Activated CD4-positive, alpha-beta T cell treated with anti-CD3 and anti-CD28 coated beads, Interleukin-2, amount 10 ng/mL, durations not matched to agents 7 days and 5 days (primary cell): Measurements from ENCODE around the gene CHD9. TPM values are rescaled to one million over a fixed set of nuclear protein-coding genes. Genes with fewer than 3 reads are reported as not detected.

Experiments
- CTCF ChIA-PET: fragments of 350-600 bp; sonication (Branson Sonifier 250); formaldehyde crosslinking; loops from one replicate; lab custom pipeline; 2021; ENCODE audit warnings: antibody characterized with exemption; lab: Charles Lee
- POLR2A ChIA-PET: fragments of 350-600 bp; sonication (Branson Sonifier 250); formaldehyde crosslinking; loops from one replicate; lab custom pipeline; 2021; ENCODE audit warnings: antibody characterized with exemption; lab: Charles Lee
- DNase-seq: peaks from one replicate; pipeline ENCODE4 v3.0.0-alpha.2; 2020
- H3K27ac Mint-ChIP-seq: one replicate; pipeline ENCODE4 v1.8.0; 2021; ENCODE audit warnings: mild to moderate bottlenecking, moderate library complexity, mixed read lengths
- H3K27me3 Mint-ChIP-seq: one replicate; pipeline ENCODE4 v1.8.0; 2021; ENCODE audit warnings: mixed read lengths
- H3K36me3 Mint-ChIP-seq: one replicate; pipeline ENCODE4 v1.8.0; 2021; ENCODE audit warnings: low read depth, mixed read lengths
- H3K4me1 Mint-ChIP-seq: one replicate; pipeline ENCODE4 v1.8.0; 2021; ENCODE audit warnings: mixed read lengths
- H3K4me3 Mint-ChIP-seq: one replicate; pipeline ENCODE4 v1.8.0; 2021; ENCODE audit warnings: mild to moderate bottlenecking, moderate library complexity, mixed read lengths
- H3K9me3 Mint-ChIP-seq: one replicate; pipeline ENCODE4 v1.8.0; 2021; ENCODE audit warnings: mixed read lengths
- total RNA-seq, 2 experiments: library from RNA; stranded (reverse); gene quantifications; one replicate each; pipeline ENCODE4 v1.2.3, GENCODE V29; 2021

Gene CHD9
- total RNA-seq, 2 experiments from 2014 or later: 20.5 to 23.9 TPM

DNA sequence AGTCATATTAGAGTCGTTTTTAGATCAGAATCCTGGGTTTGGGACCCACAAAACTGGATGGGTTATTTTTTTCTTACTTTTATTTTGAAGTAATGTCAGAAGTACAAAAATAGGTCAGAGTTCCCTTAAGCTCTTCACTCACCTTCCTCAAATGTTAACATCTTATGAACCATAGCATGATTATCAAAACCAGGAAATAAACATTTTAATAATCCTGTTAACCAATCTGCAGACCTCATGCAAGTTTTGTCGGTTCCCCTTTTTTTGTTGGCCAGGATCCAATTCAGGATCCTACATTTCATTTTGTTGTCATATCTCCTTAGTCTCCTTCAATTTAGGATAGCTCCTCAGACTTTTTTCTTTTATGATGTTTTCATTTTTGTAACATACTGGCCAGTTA is 162.0 kb downstream of the CHD9 start:
- Mint-ChIP-seq H3K9me3 (no peaks in the 10 kb centered on the region), H3K36me3 (no peaks in the 10 kb centered on the region), H3K27ac (no peak overlapping the region), H3K4me1 (peaks cover 7% of the 10 kb centered on the region), H3K4me3 (no peak overlapping the region), H3K27me3 (no peaks in the 10 kb centered on the region)
- DNase-seq: no peak
- POLR2A ChIA-PET: interaction anchor here (0.5 kb wide), 1 partner anchor 94 kb away, joined by 4 read pairs; no protein-coding TSS in a partner anchor
- CTCF ChIA-PET: no interaction called here

GRCh38 chr16:53219371-53219770 is 164.6 kb downstream of the CHD9 start:
- Mint-ChIP-seq H3K27ac (no peak overlapping the region), H3K9me3 (no peaks in the 10 kb centered on the region), H3K36me3 (no peaks in the 10 kb centered on the region), H3K4me1 (peaks cover 1% of the 10 kb centered on the region), H3K4me3 (no peak overlapping the region), H3K27me3 (no peaks in the 10 kb centered on the region)
- ChIA-PET POLR2A (no interaction called here), CTCF (interaction anchor here (1.1 kb wide), 1 partner anchor 140 kb away, joined by 3 read pairs; no protein-coding TSS in a partner anchor)
- no peak for DNase-seq

- H3K27me3 Mint-ChIP-seq: no peaks in the 10 kb centered on the region
- no peak for DNase-seq
- no peak overlapping the region for H3K4me3 Mint-ChIP-seq
- no peak overlapping the region for H3K27ac Mint-ChIP-seq
- ChIA-PET POLR2A (no interaction called here), CTCF (interaction anchor here (1.1 kb wide), 1 partner anchor 139 kb away, joined by 3 read pairs; no protein-coding TSS in a partner anchor)
- no peaks in the 10 kb centered on the region for H3K36me3 Mint-ChIP-seq
- H3K4me1 Mint-ChIP-seq: peaks cover 1% of the 10 kb centered on the region
- H3K9me3 Mint-ChIP-seq: no peaks in the 10 kb centered on the region
Measured at GRCh38 chr16:53219795-53220454, 165.1 kb downstream of the CHD9 start.

DNA sequence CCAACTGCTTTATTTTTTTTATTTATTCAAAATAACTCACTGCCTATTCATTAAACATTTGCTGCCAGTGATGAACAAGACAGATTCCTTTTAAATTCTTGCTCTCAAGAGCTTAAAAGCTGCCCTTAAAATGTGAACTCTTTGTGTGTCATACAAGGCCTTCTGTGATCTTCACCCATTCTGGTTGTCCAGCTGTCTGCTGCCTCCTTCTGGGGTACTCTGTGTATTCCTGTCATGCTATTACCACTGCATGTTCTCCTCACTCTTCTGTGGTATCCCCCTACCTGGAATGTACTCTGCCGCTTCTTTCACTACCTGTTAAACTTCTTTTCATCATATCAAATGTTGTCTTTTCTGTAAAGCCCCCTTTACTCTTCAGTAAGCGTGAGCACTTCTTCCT is 165.8 kb downstream of the CHD9 start:
- peaks cover 1% of the 10 kb centered on the region for H3K4me1 Mint-ChIP-seq
- no peaks in the 10 kb centered on the region for H3K9me3 Mint-ChIP-seq
- no peaks in the 10 kb centered on the region for H3K36me3 Mint-ChIP-seq
- POLR2A ChIA-PET: no interaction called here
- no peak overlapping the region for H3K4me3 Mint-ChIP-seq
- H3K27ac Mint-ChIP-seq: no peak overlapping the region
- H3K27me3 Mint-ChIP-seq: no peaks in the 10 kb centered on the region
- no peak for DNase-seq
- CTCF ChIA-PET: interaction anchor here (0.5 to 1.1 kb wide), 3 partner anchors 53 to 207 kb away, joined by 3 read pairs; no protein-coding TSS in a partner anchor

- Mint-ChIP-seq H3K4me1 (no peaks in the 10 kb centered on the region), H3K27me3 (no peaks in the 10 kb centered on the region), H3K9me3 (no peaks in the 10 kb centered on the region), H3K4me3 (no peak overlapping the region), H3K36me3 (peaks cover 7% of the 10 kb centered on the region), H3K27ac (no peak overlapping the region)
- ChIA-PET CTCF (no interaction called here), POLR2A (no interaction called here)
- no peak for DNase-seq
Measured at GRCh38 chr16:53224951-53225533, 170.3 kb downstream of the CHD9 start.

DNA sequence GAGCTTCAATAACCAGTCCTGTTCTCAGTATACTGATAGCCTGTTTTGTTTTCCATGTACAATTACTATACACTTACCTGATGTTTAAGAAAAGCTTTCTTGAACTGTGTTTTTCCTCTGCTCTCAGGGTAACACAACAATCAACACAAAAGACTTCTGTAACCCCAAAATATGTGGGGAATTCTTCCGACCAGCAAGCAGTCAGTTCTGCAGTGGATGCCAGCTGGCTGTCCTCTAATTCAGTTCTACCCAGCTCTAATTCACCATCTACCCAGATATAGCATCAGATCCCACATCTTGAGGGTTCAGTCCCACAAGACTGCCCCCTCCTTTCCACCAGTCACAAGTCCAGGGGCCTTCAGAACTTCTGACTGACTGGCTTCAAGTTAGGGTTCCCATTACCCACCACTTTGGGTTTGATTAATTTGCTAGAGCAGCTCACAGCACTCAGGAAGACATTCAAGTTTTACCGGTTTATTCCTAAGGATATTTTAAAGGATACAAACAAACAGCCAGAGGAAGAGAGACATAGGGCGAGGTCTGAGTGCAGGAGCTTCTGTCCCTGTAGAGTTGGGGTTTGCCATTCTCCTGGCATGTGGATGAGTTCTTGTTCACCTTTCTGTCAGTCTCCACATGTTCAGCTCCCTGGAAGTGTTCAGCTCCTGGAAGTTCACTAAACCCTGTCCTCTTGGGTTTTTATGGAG is 178.2 kb downstream of the CHD9 start:
- H3K4me3 Mint-ChIP-seq: no peak overlapping the region
- H3K4me1 Mint-ChIP-seq: no peaks in the 10 kb centered on the region
- DNase-seq: no peak
- no peaks in the 10 kb centered on the region for H3K9me3 Mint-ChIP-seq
- H3K27me3 Mint-ChIP-seq: no peaks in the 10 kb centered on the region
- H3K36me3 Mint-ChIP-seq: peaks cover 28% of the 10 kb centered on the region
- ChIA-PET CTCF (interaction anchor here (0.6 kb wide), 1 partner anchor 1052 kb away, joined by 3 read pairs; no protein-coding TSS in a partner anchor), POLR2A (interaction anchor here (0.6 kb wide), 1 partner anchor 192 kb away, joined by 3 read pairs; no protein-coding TSS in a partner anchor)
- no peak overlapping the region for H3K27ac Mint-ChIP-seq

DNA sequence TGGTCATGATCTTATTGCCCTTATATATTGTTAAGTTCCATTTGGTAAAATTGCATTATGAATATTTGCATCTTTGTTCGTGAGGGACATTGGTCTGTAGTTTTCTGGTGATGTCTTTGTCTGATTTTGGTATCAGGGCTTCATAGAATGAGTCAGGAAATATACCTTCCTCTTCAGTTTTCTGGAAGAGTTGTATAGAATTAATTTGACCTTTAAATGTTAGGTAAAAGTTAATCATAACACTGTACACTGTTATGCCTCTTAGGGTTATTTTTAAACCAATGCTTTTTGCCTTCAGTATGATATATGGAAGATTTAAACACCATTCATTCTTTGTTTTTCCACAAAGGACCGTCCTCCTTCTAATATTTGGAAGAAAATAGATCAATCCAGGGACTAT is 180.0 kb downstream of the CHD9 start:
- no peak overlapping the region for H3K27ac Mint-ChIP-seq
- DNase-seq: no peak

GRCh38 chr16:53235851-53236250 is 181.1 kb downstream of the CHD9 start:
- Mint-ChIP-seq H3K9me3 (no peaks in the 10 kb centered on the region), H3K4me1 (no peaks in the 10 kb centered on the region), H3K27ac (no peak overlapping the region), H3K27me3 (no peaks in the 10 kb centered on the region), H3K36me3 (peaks cover 23% of the 10 kb centered on the region), H3K4me3 (no peak overlapping the region)
- POLR2A ChIA-PET: no interaction called here
- DNase-seq: no peak
- CTCF ChIA-PET: no interaction called here

More for the DNA sequence above, 180.0 kb downstream of the CHD9 start:
- H3K4me3 Mint-ChIP-seq: no peak overlapping the region
- no peaks in the 10 kb centered on the region for H3K27me3 Mint-ChIP-seq
- peaks cover 28% of the 10 kb centered on the region for H3K36me3 Mint-ChIP-seq
- POLR2A ChIA-PET: no interaction called here
- H3K9me3 Mint-ChIP-seq: no peaks in the 10 kb centered on the region
- CTCF ChIA-PET: no interaction called here
- H3K4me1 Mint-ChIP-seq: no peaks in the 10 kb centered on the region

- ChIA-PET CTCF (no interaction called here), POLR2A (no interaction called here)
- DNase-seq: no peak
- Mint-ChIP-seq H3K4me3 (no peak overlapping the region), H3K9me3 (peaks cover 3% of the 10 kb centered on the region), H3K36me3 (peaks cover 30% of the 10 kb centered on the region), H3K27me3 (no peaks in the 10 kb centered on the region), H3K4me1 (no peaks in the 10 kb centered on the region), H3K27ac (no peak overlapping the region)
Measured at GRCh38 chr16:53249331-53249730, 194.5 kb downstream of the CHD9 start.

GRCh38 chr16:53257001-53257400 is 202.2 kb downstream of the CHD9 start:
- Mint-ChIP-seq H3K4me3 (no peak overlapping the region), H3K4me1 (no peaks in the 10 kb centered on the region), H3K9me3 (peaks cover 3% of the 10 kb centered on the region), H3K36me3 (peaks cover 41% of the 10 kb centered on the region), H3K27me3 (no peaks in the 10 kb centered on the region), H3K27ac (no peak overlapping the region)
- POLR2A ChIA-PET: no interaction called here
- DNase-seq: no peak
- CTCF ChIA-PET: no interaction called here

- H3K9me3 Mint-ChIP-seq: no peaks in the 10 kb centered on the region
- H3K4me3 Mint-ChIP-seq: no peak overlapping the region
- H3K27ac Mint-ChIP-seq: no peak overlapping the region
- no peak for DNase-seq
- CTCF ChIA-PET: interaction anchor here (1.0 kb wide), 1 partner anchor 41 kb away, joined by 3 read pairs; no protein-coding TSS in a partner anchor
- peaks cover 33% of the 10 kb centered on the region for H3K36me3 Mint-ChIP-seq
- POLR2A ChIA-PET: no interaction called here
- H3K27me3 Mint-ChIP-seq: no peaks in the 10 kb centered on the region
- H3K4me1 Mint-ChIP-seq: no peaks in the 10 kb centered on the region
Measured at GRCh38 chr16:53258809-53259208, 204.0 kb downstream of the CHD9 start.

GRCh38 chr16:53261276-53261675 is 206.5 kb downstream of the CHD9 start:
- ChIA-PET POLR2A (no interaction called here), CTCF (no interaction called here)
- no peak for DNase-seq
- Mint-ChIP-seq H3K36me3 (peaks cover 23% of the 10 kb centered on the region), H3K27ac (no peak overlapping the region), H3K27me3 (no peaks in the 10 kb centered on the region), H3K4me1 (no peaks in the 10 kb centered on the region), H3K4me3 (no peak overlapping the region), H3K9me3 (no peaks in the 10 kb centered on the region)

DNA sequence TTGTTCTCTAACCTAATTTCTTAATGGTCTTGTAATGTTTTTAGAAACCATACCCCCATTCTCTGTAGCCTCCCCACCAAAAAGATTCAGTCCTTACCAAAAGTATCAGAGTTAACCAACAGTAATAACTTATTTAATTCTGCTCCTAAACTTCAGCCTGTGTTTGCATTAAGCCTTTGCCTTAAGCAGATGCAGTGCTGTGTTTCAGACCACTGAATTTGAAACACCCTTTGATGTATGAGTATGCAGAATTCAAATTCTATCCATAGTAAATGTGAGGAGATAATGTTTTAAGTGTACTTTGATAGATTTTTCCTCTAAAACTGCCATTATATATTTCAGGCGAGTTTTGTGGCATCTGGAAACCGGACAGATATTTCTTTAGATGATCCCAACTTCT is 207.9 kb downstream of the CHD9 start:
- Mint-ChIP-seq H3K27me3 (no peaks in the 10 kb centered on the region), H3K27ac (no peak overlapping the region), H3K9me3 (no peaks in the 10 kb centered on the region), H3K4me3 (no peak overlapping the region), H3K4me1 (no peaks in the 10 kb centered on the region), H3K36me3 (peaks cover 17% of the 10 kb centered on the region)
- DNase-seq: no peak
- ChIA-PET POLR2A (no interaction called here), CTCF (no interaction called here)
